Measurements from ENCODE around the gene UTP11.

DNA sequence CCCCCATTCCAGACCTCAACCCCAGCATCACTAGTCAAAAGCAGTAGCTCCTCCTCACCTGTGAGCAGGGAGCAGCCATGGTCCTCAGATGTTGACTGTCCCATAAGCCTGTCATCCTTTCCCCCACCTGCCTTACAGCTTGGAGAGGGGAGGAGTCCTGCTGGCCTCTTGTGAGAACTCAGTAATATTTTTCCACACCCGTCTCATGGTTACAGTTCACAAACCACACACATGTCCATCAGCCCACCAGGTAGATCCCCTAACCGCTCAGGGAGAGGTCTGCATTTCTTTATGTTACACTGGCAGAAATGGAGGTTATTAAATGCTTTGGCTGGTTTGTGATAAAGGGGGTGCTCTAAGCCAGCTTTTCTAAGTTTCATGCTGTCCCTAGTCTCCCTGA, 60.3 kb downstream of the UTP11 start:
- TF ChIP-seq GATA2 (IDR thresholded peaks at IDR 0.05; ENCODE audit: low read depth, low read length), result no peak
- TF ChIP-seq GATA3 (IDR thresholded peaks at IDR 0.05; ENCODE audit: low read depth, low read length), result no peak

Data from SH-SY5Y (cell line).